ENCODE results near the gene BRPF3. TPM values are rescaled to one million over a fixed set of nuclear protein-coding genes. Genes with fewer than 3 reads are reported as not detected.

The BRPF3 gene
- total RNA-seq, 1 experiment from 2014 or later, result 43.4 TPM

DNA sequence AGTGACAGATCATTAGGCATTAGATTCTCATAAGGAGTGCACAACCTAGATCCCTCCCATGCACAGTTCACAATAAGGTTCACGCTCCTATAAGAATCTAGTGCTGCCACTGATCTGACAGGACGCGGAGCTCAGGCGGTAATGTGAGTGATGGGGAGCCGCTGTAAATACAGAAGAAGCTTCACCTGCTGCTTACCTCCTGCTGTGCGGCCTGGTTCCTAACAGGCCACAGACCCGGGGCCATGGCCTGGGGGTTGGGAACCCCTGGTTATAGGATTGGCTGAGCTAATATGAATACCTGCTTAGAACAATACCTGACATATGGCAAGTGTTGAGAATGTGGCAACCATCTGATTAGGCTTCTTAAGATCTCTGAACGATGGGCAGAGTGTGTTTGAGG is 75.7 kb downstream of the BRPF3 start:
- Histone ChIP-seq H3T11ph (ENCODE audit: low read length) (no peak overlapping the region), H2BK120ac (ENCODE audit: low read depth, low read length, poor library complexity, severe bottlenecking) (no peak overlapping the region), H3K23ac (ENCODE audit: insufficient read length, low read depth, low read length) (no peak overlapping the region), H4K91ac (ENCODE audit: insufficient read length, low read depth, low read length) (no peak overlapping the region), H2BK15ac (ENCODE audit: low read depth, low read length) (no peak overlapping the region), H4K5ac (ENCODE audit: insufficient read length, low read depth, low read length) (no peak overlapping the region), H2BK20ac (ENCODE audit: low read depth, low read length, poor library complexity, severe bottlenecking) (no peak overlapping the region), H3K79me2 (ENCODE audit: insufficient read depth, low read length) (no peaks in the 10 kb centered on the region), H3K18ac (ENCODE audit: insufficient read length, low read depth, low read length) (no peak overlapping the region), H3K4me2 (ENCODE audit: insufficient read depth, insufficient read length, low read length) (no peak overlapping the region), H3K4me1 (ENCODE audit: insufficient read depth, low read length) (no peaks in the 10 kb centered on the region), H3K4ac (ENCODE audit: low read depth, low read length) (no peak overlapping the region), H2BK12ac (ENCODE audit: insufficient read length, low read depth, low read length) (no peak overlapping the region), H3K27me3 (ENCODE audit: insufficient read depth, low read length) (no peaks in the 10 kb centered on the region; the same call in 1 of the 2 replicates), H3K27ac (ENCODE audit: insufficient read length, low read depth, low read length) (no peak overlapping the region), H3K9me3 (ENCODE audit: control insufficient read depth, low read depth, low read length) (no peaks in the 10 kb centered on the region), H4K20me1 (ENCODE audit: control insufficient read depth, insufficient read depth, insufficient read length) (no peaks in the 10 kb centered on the region), H3K79me1 (ENCODE audit: insufficient read depth, low read depth, low read length, poor library complexity, severe bottlenecking) (no peaks in the 10 kb centered on the region), H3K23me2 (ENCODE audit: insufficient read length, low read depth, low read length, poor library complexity, severe bottlenecking) (no peaks in the 10 kb centered on the region), H2AFZ (ENCODE audit: low read length) (no peak overlapping the region), H3K56ac (ENCODE audit: insufficient read length, low read depth, low read length) (no peak overlapping the region), H4K8ac (replicated peaks; ENCODE audit: insufficient read length, low read depth, low read length) (no peak overlapping the region), H3K9ac (ENCODE audit: extremely low read depth, insufficient read length, low read length) (no peak overlapping the region), H3K14ac (ENCODE audit: insufficient read depth, low read length) (no peak overlapping the region), H2AK5ac (ENCODE audit: insufficient read length, low read length) (no peak overlapping the region), H2BK5ac (ENCODE audit: insufficient read length, low read length) (no peak overlapping the region)
- H3K4me1 Mint-ChIP-seq, result peaks cover 3 to 5% of the 10 kb centered on the region in 2 experiments; a peak in 3 of 4 replicates
- no peak for DNase-seq
- H3K4me3 Mint-ChIP-seq, result no peak overlapping the region
- H3K27me3 Mint-ChIP-seq (ENCODE audit: low read depth), result peaks cover 10% of the 10 kb centered on the region
- WGBS (ENCODE audit: extremely low coverage, insufficient read length, low lambda C conversion rate), result no CpG with 5 or more reads among the region's 8 CpGs
- no peaks in the 10 kb centered on the region for H3K36me3 Mint-ChIP-seq (ENCODE audit: insufficient read depth in 1 of 3, low read depth in 3 of 3)
- no peak overlapping the region for H3K27ac Mint-ChIP-seq
- TF ChIP-seq, protein P1, sequence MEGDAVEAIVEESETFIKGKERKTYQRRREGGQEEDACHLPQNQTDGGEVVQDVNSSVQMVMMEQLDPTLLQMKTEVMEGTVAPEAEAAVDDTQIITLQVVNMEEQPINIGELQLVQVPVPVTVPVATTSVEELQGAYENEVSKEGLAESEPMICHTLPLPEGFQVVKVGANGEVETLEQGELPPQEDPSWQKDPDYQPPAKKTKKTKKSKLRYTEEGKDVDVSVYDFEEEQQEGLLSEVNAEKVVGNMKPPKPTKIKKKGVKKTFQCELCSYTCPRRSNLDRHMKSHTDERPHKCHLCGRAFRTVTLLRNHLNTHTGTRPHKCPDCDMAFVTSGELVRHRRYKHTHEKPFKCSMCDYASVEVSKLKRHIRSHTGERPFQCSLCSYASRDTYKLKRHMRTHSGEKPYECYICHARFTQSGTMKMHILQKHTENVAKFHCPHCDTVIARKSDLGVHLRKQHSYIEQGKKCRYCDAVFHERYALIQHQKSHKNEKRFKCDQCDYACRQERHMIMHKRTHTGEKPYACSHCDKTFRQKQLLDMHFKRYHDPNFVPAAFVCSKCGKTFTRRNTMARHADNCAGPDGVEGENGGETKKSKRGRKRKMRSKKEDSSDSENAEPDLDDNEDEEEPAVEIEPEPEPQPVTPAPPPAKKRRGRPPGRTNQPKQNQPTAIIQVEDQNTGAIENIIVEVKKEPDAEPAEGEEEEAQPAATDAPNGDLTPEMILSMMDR (conservative IDR thresholded peaks at IDR 0.05), result no peak
- no peaks in the 10 kb centered on the region for H3K9me3 Mint-ChIP-seq

Measured in H9 (cell line).